ENCODE data around the gene TARS3.

Gene TARS3

DNA sequence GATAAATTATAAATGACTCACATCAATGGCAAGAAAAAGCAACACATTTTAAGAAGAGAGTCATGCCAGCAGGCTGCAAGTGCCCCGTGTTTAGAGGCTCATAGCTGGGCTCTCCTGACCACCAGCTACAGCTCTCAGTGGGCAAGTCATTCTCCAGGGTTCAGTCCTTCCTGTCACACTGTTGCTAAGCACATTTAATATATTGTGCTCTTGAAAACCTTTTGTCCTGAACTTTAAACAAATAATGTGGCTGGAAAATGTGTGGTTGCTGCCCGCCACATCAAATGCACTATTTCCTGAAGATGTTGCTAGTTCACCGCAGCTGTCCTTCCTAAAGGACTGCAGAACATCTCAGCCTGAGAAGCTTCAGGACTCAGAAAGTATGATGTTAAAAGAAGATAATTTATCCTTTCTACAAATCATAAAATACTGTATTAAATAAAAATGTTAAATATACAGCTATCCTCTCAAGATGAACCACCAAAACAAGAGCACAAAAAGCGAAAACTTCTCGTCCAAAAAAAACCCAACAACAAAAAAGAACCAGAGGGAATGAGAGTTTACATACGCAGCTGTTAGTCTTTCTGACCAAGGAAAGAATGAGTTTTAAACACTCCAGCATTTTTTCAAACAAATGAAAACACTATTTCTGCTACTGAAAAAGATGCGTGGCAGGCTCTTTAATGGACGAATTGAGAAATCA, 951 bp downstream of the TARS3 start:
- TF ChIP-seq, protein P1, sequence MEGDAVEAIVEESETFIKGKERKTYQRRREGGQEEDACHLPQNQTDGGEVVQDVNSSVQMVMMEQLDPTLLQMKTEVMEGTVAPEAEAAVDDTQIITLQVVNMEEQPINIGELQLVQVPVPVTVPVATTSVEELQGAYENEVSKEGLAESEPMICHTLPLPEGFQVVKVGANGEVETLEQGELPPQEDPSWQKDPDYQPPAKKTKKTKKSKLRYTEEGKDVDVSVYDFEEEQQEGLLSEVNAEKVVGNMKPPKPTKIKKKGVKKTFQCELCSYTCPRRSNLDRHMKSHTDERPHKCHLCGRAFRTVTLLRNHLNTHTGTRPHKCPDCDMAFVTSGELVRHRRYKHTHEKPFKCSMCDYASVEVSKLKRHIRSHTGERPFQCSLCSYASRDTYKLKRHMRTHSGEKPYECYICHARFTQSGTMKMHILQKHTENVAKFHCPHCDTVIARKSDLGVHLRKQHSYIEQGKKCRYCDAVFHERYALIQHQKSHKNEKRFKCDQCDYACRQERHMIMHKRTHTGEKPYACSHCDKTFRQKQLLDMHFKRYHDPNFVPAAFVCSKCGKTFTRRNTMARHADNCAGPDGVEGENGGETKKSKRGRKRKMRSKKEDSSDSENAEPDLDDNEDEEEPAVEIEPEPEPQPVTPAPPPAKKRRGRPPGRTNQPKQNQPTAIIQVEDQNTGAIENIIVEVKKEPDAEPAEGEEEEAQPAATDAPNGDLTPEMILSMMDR (IDR thresholded peaks at IDR 0.05; ENCODE audit: low read depth, low read length), result no peak
- TF ChIP-seq MYC (IDR thresholded peaks at IDR 0.05; ENCODE audit: low read depth, low read length), result no peak
- H3K4me3 ChIP-seq (ENCODE audit: low read depth, low read length), result peak overlapping the region; percentile 86
- DNase-seq (ENCODE audit: low read depth), result peak; percentile 63

DNA sequence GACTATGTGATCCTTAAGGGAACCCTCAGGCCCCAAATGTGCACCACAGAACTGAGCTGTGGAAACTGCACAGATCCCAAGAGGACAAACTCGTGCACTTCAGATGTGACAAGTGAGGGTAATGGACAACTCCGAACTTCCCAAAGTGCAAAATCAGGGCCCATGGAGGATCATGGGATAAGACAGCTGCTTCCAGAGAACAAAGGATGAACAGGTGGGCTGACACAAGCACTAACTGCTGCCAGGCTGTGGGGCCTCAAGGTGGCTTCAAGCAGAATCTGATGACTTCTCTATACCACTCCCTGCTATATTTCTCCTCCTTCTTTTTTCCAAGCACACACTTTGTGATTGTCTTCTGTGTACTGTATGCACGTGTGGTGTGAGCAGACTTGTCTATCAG, 5.4 kb downstream of the TARS3 start:
- H3K4me3 ChIP-seq (ENCODE audit: low read depth, low read length), result no peak overlapping the region
- DNase-seq (ENCODE audit: low read depth), result no peak
- TF ChIP-seq POLR2A (IDR thresholded peaks at IDR 0.05; ENCODE audit: extremely low read depth, insufficient read length) (no peak), MAX (IDR thresholded peaks at IDR 0.05; ENCODE audit: low read depth, low read length) (no peak), MYC (IDR thresholded peaks at IDR 0.05; ENCODE audit: low read depth, low read length) (no peak)
- TF ChIP-seq, protein P1 (IDR thresholded peaks at IDR 0.05; ENCODE audit: low read depth, low read length), result no peak

GRCh38 chr15:101712078-101712477, 12.2 kb downstream of the TARS3 start:
- DNase-seq (ENCODE audit: low read depth), result no peak
- no peak for TF ChIP-seq MYC (IDR thresholded peaks at IDR 0.05; ENCODE audit: low read depth, low read length)
- TF ChIP-seq MAX (IDR thresholded peaks at IDR 0.05; ENCODE audit: low read depth, low read length), result no peak
- TF ChIP-seq POLR2A (IDR thresholded peaks at IDR 0.05; ENCODE audit: extremely low read depth, insufficient read length), result no peak
- TF ChIP-seq, protein P1 (IDR thresholded peaks at IDR 0.05; ENCODE audit: low read depth, low read length), result no peak
- H3K4me3 ChIP-seq (ENCODE audit: low read depth, low read length), result no peak overlapping the region

DNA sequence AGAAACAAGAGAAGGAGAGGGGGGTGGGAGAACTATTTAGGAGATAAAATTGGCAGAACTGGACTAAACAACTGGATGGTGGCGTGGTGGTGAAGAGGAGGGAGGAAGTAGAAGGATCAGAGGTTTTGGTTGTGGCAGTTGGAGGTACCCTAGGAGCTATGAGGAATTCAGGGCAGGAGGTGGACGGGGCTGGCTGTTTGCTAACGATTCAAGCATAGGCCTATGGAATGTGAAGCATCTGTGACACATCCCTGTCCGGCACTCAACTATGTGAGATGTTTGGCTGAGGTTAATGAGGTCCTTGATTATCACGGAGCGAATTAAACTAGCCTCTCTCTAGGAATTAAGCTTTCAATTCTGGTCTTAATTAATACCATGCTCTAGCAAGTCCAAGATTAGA, 13.5 kb downstream of the TARS3 start:
- no peak overlapping the region for H3K4me3 ChIP-seq (ENCODE audit: low read depth, low read length)
- DNase-seq (ENCODE audit: low read depth), result no peak
- TF ChIP-seq MYC (IDR thresholded peaks at IDR 0.05; ENCODE audit: low read depth, low read length) (no peak), MAX (IDR thresholded peaks at IDR 0.05; ENCODE audit: low read depth, low read length) (no peak), POLR2A (IDR thresholded peaks at IDR 0.05; ENCODE audit: extremely low read depth, insufficient read length) (no peak)
- TF ChIP-seq, protein P1 (IDR thresholded peaks at IDR 0.05; ENCODE audit: low read depth, low read length), result no peak

- TF ChIP-seq, protein P1 (IDR thresholded peaks at IDR 0.05; ENCODE audit: low read depth, low read length), result no peak
- TF ChIP-seq MAX (IDR thresholded peaks at IDR 0.05; ENCODE audit: low read depth, low read length) (no peak), MYC (IDR thresholded peaks at IDR 0.05; ENCODE audit: low read depth, low read length) (no peak), POLR2A (IDR thresholded peaks at IDR 0.05; ENCODE audit: extremely low read depth, insufficient read length) (no peak)
- H3K4me3 ChIP-seq (ENCODE audit: low read depth, low read length), result no peak overlapping the region
- DNase-seq (ENCODE audit: low read depth), result no peak
Observed at GRCh38 chr15:101709466-101709865, 14.8 kb downstream of the TARS3 start.

DNA sequence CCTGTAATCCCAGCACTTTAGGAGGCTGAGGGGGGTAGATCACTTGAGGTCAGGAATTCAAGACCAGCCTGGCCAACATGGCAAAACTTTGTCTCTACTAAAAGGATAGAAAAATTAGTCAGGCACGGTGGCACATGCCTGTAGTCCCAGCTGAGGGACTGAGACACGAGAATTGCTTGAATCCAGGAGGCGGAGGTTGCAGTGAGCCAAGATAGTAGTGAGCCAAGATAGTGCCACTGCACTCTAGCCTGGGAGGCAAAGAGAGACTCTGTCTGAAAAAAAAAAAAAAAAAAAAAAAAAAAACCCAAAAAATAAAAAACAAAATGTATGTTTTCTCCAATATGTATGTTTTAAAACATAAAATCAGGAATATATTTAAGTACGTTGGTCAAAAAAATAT, 16.3 kb downstream of the TARS3 start:
- H3K4me3 ChIP-seq (ENCODE audit: low read depth, low read length), result no peak overlapping the region
- no peak for DNase-seq (ENCODE audit: low read depth)
- TF ChIP-seq, protein P1 (IDR thresholded peaks at IDR 0.05; ENCODE audit: low read depth, low read length), result no peak
- no peak for TF ChIP-seq MAX (IDR thresholded peaks at IDR 0.05; ENCODE audit: low read depth, low read length)
- TF ChIP-seq POLR2A (IDR thresholded peaks at IDR 0.05; ENCODE audit: extremely low read depth, insufficient read length), result no peak
- no peak for TF ChIP-seq MYC (IDR thresholded peaks at IDR 0.05; ENCODE audit: low read depth, low read length)

Data from NB4 (cell line).